IPS-NIHi7 (cell line): ENCODE results near the gene CELA1.

Experiments
- DNase-seq: peaks from one replicate; pipeline ENCODE4 v3.0.0; 2012; ENCODE audit warnings: mixed read lengths; ENCODE audit errors: extremely low spot score

Gene CELA1

DNA sequence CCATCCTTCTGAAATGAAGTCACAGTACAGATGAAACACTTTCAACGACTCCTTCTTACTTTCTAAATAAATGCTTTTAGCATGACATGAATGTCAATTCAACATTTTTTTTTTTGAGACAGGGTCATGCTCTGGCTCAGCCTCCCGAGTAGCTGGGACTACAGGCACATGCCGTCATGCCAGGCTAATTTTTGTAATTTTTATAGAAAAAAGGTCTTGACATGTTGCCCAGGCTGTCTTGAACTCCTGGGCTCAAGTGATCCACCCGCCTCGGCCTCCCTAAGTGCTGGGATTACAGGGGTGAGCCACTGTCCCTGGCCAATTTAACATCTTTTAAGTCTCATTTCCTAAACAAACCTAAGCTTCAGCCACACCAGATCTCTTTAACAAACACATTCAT, 28.4 kb upstream of the CELA1 start:
- DNase-seq = no peak

DNA sequence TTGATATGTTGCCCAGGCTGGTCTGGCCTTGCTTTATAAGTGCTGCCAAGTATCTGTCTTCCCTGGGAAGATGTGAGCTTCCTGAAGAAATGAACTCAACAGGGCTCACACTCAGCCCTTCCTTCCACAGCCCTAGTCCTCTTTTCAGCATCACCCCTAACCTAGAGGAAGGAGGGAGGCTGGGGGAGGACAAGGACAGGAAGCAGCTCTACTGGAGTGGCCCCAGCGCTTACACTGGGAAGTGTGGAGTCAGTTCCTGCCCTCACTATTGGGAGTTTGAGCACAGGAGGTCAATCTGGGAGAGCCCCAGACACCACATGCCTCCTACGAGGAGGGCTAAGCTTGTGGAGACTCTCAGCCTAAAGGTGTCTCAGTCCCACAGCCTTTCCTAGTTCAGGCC, 27.9 kb upstream of the CELA1 start:
- no peak for DNase-seq

DNA sequence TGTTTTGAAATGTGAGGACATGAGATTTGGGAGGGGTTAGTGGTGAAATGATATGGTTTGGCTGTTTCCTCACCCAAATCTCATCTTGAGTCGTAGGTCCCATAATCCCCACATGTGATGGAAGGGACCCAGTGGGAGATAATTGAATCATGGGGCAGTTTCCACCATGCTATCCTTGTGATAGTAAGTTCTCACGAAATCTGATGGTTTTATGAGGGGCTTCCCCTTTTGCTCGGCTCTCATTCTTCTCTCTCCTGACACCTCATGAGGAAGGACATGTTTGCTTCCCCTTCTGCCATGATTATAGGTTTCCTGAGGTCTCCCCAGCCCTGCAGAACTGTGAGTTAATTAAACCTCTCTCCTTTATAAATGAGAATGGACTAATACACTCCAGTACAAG, 26.7 kb upstream of the CELA1 start:
- no peak for DNase-seq

DNA sequence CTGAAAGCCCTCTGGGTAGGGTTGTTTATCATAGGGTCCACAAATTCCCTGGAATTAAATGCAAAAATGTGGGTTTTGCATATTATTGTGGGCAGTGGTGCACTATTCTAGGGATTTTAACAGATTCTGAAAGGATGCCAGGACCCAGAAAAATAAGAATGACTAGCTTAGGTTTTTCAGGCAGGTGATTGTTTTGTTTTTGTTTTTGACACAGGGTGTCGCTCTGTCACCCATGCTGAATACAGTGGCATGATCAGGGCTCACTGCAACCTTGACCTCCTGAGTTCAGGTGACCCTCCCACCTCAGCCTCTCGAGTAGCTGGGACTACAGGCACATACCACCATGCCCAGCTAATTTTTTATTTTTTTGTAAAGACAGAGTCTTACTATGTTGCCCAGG, 25.5 kb upstream of the CELA1 start:
- no peak for DNase-seq

DNA sequence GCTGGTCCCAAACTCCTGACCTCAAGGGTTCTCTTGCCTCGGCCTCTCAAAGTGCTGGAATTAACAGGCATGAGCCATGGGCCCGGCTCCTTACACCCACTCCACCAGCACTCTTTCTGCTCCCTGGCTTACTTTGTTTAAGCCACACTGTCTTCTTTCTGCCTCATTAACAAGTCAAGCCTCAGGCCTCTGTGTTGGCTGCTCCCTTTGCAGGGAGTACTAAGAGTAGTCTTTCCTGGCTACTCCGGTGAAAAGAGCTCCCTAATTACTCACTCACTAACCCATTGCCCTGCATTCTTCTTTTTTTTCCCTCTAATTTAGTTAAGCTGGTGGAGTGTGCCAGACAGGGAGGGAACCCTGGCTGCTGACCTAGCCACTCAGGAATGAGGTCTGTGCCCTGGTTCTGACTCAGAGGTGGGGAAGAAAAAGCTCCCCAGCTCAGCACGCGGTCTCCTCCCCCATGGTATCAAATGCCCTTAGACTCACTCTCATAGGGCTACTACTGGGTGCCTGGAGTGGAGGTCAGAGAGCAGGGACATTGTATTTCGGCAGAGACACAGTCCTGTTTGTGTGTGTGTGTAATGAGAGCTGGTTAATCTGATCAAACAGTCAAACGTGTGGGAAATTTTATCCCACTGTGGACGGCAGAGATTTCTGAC, 24.9 kb upstream of the CELA1 start:
- DNase-seq = peak; percentile 85

DNA sequence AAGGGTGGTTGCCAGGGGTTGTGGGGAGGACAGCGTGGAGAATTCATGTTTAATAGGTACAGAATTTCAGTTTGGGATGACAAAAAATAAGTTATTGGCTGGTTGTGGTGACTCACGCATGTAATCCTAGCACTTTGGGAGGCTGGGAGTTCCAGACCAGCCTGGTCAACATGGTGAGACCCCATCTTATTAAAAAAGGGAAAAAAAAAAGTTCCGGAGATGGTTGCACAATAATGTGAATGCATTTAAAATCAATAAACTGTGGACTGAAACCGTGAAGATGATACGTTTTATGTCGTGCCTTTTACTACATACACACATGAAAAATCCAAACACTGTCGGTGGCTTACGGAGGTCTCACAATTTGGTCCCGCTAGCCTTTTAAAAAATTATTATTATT, 24.2 kb upstream of the CELA1 start:
- DNase-seq = no peak

DNA sequence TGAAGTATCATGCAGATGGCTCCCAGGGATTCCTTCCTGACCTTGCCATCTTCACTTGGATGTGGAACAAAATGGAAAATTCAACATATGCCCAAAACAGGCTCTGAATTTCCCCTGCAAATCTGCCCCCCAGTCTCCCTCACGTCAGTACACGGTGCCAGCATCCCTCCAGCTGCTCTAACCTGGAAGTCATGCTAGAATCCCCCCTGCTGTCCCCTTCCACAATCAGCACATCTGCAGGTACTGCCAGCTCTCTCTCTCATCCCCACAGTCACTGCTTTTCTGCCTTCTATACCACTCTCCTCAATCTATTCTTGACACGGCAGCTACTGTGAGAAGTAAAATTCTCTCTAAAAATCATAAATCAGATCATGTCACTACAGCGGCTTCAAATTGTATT, 23.1 kb upstream of the CELA1 start:
- DNase-seq = no peak

DNA sequence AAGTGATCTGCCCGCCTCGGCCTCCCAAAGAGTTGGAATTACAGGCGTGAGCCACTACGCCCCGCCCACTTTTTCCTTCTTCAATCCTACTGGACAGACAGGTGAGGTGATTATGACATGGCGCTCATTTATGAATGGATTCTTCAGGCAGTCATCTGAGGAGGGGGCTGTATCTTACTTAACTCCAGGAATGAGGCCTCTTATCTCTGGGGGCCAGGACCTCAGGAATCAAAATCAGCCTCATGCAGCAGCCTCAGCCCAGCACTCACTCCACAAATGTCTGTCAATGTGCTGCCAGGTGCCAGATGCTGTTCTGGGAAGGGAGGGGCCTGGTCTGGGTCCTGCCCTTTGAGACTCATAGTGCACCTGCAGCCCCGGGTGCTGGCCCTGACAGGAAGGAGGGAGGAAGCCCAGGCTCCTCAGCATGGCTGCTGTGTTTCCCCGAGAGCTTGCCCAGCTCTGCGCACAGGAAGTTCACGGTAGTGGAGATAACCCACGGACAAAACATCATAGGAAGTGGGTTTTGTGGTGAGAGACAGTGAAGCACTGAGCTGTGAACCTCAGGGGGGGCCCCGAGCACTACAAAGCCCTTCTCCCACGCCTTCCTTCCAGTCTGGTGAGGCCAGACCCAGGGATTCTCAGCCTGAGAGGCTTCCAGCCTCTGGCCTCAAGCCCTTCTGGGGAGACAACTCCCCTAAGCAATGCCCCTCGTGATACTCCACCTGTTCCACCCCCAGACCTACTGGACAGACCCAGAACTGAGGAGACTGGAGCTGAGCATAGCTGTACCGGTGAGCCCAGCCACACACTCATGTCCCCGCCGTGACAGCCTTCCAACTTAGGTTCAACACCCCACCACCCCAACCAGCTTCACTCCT, 22.4 kb upstream of the CELA1 start:
- DNase-seq = no peak

DNA sequence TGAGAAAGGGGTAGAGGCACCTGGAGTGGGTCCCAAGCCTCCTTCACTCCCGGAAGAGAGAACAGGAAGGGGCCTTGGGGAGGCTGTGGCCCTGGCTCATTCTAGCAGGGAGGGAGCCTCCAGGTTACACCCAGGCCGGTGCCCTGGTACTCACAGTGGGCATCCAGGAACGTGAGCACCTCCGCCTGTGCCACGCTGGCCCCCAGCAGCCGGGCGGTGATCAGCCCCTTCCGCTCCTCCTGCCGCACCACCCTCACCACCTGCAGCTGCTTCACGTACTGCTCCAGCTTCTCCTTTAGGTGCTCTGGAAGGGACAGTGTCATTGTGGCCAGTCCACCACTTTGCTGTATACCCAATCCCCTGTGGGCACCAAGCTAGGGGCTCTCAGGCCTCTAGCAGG, 18.8 kb upstream of the CELA1 start:
- no peak for DNase-seq

DNA sequence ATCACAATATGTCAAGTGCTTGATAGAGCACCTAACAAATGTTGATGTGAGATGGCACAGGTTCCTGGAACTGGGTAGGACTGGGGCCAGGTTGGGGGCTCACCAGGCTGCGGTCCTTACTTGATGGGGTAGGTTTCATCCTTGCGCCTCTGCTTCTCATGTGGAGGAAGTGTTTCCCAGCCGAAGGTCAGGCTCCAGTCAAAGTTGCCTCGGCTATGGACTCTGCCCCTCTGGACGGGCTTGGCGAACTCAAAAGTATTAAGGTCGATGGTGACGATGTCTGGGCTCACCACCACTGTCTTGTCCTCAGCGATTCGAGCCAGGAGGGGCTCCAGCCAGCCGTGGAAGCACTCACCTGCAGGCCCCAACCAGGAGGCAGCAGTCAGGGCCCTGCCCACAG, 17.5 kb upstream of the CELA1 start:
- no peak for DNase-seq

DNA sequence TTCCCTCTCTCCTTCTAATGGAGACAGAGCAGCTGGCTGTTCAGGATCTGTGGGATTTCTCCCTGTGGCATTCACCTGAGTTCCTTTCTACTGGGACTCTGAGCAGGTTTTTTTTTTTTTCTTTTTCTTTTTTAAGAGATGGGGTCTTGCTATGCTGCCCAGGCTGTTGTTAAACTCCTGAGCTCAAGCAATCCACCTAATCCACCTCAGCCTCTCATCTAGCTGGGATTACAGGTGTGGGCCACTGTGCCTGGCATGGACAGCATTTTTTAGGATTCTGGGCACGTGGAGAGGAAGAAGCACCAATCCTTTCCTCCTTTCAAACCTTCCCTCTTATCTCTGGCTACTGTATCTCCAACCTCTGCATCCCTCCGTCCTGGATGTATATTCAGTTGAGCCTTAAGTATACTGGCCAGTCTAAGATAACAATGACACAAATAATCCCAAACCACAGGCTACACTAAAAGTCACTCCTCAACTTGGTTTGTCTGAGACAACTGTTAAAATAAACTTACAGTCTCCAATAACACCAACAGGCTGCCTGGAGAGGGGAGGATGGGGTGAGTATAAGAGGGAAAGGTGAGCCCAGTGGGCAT, 16.4 kb upstream of the CELA1 start:
- DNase-seq = no peak

DNA sequence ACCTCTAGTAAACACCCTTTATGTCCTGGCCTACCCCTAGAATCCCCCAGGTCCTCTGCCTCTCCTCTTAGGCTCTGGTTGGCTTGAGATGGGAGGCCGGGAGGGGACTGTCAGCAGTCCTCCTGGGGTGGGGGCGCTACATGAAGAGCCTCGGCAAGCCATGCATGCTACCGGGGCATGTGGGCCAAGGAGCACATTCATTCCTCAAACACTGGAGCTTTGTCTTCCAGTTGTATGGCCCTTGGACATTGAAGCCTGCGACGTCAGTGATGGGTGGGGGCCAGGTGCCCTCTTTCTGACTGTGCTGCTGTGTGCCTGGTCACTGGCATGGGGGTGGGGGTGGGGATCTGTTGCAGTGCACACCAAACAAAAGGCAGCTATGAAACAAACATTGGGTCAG, 15.8 kb upstream of the CELA1 start:
- DNase-seq = no peak

DNA sequence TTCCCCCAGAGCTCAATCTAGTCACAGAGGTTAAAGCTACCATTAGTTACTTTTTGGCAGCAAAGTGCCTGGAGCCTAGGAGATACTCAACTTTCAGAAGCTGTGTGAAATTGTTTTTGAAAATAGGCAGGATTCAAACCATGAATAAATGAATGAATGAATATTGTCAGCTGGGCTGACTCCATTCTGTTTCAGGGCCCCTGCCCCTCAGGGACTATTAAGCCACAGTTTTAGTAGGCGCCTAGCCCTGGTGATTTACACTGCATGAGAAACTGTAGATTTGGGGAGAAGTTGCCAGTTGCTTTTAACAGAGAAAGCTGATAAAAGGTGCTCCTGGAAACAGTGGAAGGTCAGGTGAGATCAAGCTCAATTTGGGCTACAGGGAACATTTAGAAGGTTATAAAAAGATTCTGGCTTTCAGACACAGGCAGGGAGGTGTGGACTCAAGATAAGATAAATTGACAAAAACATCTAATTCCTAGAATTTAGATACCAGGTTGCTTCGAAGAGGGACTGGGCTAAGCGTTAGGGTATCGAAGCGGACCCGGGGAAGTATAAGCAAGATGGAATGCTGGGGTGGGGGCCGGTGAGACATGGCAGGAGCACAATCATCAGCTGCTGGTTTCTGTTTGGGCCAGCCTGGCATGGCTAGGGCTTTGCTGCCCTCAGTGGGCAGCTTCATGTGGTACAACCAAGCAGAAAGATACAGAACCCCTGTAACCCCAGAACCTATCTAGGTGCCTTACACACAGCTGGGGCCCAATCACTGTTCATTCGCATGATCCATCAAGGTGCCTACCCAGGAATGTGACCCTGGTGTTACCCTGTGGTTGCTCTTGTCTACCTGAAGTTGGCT, 14.9 kb upstream of the CELA1 start:
- no peak for DNase-seq

DNA sequence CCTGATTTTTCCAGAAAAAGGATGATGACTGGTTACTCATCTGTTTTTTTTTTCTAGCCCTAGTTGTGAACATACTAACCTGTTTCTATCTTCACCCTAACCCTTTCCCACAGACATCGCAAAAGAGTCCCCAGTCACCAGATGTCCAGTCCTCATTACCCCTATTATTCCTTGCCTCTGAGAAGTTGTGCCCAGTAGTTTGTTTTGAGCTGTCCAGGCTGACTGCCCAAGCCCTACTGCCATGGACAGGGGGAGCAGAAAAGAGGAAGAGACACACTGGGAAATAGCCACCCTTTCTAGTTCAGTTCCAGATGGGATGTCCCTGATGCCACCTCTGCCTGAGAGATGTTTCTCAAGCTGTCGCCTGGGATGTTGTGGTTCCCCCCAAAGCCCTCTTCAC, 13.8 kb upstream of the CELA1 start:
- no peak for DNase-seq

DNA sequence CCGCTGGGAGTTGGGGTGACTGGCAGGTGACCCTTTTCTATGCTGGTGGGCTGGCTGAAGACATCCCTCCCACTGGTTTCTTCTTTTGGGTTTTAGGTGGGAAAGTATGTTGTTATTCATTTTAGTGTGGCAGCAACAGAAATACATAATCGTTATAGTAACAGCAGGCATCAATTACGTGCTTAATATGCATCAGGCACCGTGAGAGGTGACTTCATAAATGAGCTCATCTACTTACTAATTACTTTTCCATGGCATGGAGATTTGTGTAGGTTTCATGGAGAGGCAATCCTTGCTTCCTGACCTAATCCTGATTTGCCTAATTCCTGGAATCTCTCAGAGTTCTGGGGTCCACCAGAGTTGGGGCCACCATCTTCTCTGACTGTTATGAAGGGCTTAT, 13.4 kb upstream of the CELA1 start:
- DNase-seq = no peak

DNA sequence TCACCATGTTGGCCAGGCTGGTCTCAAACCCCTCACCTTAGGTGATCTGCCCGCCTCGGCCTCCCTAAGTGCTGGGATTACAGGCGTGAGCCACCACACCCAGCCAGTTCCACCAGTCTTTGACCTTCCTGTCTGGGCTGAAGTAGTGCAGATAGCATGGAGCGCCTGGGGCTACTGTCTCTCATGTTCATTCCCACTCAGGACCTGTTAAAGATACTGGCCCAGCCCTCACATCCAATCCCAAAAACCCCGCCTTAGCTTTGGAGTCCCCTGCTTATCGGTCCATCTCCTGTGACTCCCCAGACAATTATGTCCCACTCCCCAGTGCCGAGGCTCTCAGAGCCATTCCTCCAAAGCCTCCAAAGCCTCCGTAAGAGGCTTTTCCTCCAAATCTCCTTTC, 12.0 kb upstream of the CELA1 start:
- DNase-seq = no peak

DNA sequence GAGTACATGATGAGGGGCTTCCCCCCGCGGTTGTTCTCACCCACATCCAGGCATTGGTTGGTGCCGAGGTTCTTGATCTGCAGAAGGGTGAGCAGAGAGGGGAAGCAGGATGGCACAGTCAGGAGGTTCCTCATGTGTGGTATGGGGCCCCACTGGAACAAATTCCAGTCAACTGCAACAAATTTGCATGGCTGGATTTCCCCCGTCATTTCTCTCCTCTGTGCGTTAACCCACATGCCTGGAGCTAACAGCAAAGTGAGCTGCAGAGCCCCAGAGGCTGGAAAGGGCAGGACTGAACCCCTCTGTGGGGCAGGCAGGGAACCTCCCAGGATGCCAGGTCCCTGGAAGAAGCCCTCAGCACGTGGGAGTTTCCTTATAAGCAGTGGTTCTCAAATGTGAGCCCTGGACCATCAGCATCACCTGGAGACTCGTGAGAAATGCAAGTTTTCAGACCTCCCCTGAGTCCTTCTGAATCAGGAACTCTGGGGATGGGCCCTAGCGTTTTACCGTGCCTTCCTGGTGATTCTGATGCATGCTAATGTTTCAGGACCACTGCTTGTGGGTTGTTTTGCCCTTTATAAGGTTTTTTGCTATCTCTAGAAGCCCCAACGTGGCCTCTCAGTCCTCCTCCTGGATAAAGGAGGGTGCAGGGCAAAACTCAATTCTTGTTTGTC, 11.0 kb upstream of the CELA1 start:
- no peak for DNase-seq

DNA sequence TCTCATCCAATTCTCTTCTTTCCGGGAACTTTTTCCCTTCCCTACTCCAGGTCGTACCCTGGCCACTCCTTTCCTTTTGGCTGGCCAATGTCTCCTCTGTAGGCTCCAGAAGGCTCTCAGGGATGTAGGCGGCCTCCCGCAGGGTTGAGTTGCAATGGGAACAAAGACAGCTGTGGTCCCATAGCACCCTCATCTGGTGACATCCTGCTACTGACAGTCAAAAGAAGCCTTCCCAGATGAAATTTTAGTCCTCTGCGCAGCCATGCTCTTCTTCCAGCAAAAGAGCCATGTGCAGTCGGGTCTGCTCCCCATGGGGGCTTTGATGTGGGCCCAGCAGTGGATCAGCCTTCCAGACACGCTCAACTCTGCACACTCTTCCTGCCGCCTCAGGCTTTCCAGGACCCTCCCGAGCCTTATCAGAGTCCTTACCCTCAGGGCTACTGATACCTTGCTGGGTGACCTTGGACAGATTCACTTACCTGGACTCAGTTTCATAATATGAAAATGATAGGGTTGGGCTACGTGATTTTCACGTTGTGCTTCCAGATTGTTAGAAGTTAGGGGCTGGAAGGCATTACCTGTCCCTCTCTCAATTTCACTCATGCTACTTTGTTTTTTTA, 5.5 kb upstream of the CELA1 start:
- DNase-seq = peak; percentile 83

DNA sequence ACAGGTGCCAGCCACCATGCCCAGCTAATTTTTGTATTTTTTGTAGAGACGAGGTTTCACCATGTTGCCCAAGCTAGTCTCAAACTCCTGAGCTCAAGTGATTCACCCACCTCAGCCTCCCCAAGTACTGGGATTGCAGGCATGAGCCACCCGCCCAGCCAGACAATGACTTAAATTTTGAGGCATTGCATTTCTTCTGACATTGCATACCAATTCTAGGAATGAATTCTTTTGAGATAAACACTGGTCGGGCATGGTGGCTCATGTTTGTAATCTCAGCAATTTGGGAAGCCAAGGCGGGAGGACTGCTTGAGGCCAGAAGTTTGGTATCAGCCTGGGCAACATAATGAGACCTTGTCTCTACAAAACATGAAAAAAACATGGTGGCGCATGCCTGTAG, 2.5 kb upstream of the CELA1 start:
- DNase-seq = no peak

DNA sequence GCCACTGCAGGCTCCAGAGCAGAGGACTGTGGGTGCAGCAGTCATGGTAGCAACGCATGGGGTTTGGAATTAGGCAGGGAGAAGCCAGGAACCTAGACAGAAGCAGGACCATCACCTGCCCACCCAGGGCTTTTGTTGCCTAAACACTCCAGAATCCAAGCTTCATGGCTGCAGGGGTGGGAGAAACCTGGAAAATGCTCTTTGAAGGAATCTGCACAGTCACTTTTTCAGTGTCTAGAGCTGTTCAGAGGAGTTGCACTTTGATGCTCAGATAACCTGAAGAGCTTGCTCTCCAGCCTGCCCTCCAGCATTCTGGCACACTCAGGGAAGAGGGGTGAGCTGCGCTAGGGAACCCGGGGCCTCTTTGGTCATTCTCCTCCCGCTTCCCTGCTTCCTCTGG, 1.6 kb upstream of the CELA1 start:
- DNase-seq = no peak

DNA sequence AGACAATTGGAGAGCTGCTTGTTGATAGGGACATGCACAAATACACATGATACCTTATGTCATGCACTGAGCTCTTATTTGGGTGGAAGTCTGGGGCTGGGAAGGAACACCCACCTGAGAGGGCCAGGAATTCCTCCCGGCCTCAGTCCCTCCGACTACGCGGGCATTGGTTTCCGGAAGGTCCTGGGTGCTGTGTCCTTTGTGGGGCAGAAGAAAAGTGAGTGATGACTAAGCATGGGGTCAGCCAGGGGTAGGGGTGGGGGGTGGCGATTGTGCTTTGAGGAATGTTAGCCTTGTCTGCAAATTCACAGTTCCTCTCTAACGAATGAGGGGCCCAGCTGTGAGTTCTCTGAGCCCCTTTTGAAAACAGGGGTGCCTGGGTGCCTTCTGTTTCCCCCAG, 798 bp downstream of the CELA1 start:
- peak; percentile 36 for DNase-seq
